SK-N-SH (cell line): ENCODE measurements around the gene KRTAP10-10.

ENCODE experiments used
- CTCF ChIP-seq: fragments of 200-600 bp; sonication (generic); IDR thresholded peaks from 2 replicates; pipeline ENCODE4 v1.6.1; 2017; ENCODE audit warnings: antibody characterized with exemption, mild to moderate bottlenecking, moderate library complexity
- EP300 ChIP-seq, 2 experiments: IDR thresholded peaks; 2 replicates each; pipeline versions ENCODE4 v1.4.0 to v1.6.1; 2012; ENCODE audit warnings: borderline replicate concordance in 1 of 2, low read depth in 1 of 2, low read length in 1 of 2
- FOSL2 ChIP-seq: IDR thresholded peaks from 2 replicates; pipeline ENCODE4 v1.4.0; 2012; ENCODE audit warnings: low read depth, mild to moderate bottlenecking, moderate library complexity, borderline replicate concordance
- MXI1 ChIP-seq: IDR thresholded peaks from 2 replicates; pipeline ENCODE4 v1.6.1; 2012; ENCODE audit warnings: mild to moderate bottlenecking, low read depth, low read length, improper control_type of control experiment
- RFX5 ChIP-seq: IDR thresholded peaks from 2 replicates; pipeline ENCODE4 v1.6.1; 2012; ENCODE audit warnings: mild to moderate bottlenecking, improper control_type of control experiment, low read length

- no peak for TF ChIP-seq RFX5
- no peak for TF ChIP-seq CTCF
- no peak for TF ChIP-seq EP300 (IDR thresholded peaks at IDR 0.05; ENCODE audit: borderline replicate concordance in 1 of 2, low read depth in 1 of 2, low read length in 1 of 2)
- no peak for TF ChIP-seq MXI1
- no peak for TF ChIP-seq FOSL2
Observed at GRCh38 chr21:44625756-44626155, 11.4 kb upstream of the KRTAP10-10 start.
